ENCODE measurements around the gene STPG2.
"Not testable (repeated sequence)": the region's sequence is repeated elsewhere in the genome, so short reads cannot be mapped to it uniquely, and the experiment has no call there.

The STPG2 gene

DNA sequence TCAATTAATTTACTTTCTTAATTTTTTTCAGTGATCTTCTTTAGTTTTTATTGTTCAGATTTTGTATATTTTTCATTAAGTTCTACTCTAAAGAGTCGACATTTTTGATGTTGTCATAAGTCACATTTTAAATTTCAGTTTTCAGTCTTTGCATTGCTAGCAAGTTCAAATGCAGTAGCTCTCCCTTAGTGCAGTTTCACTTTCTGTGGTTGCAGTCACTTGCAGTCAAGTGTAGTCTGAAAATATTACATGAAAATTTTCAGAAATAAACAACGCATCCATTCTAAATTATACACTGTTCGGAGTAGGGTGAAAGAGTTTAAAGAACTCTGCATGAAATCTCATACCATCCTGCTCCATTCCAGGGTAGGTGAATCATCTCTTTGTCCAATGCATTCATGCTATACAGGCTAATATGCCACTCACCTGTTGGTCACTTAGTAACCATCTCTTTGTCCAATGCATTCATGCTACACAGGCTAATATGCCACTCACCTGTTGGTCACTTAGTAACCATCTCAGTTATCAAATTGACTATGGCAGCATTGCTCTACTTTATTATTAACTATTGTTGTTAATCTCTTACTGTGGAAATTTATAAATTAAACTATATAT lies 356.9 kb downstream of the STPG2 start:
- no peak for DNase-seq

DNA sequence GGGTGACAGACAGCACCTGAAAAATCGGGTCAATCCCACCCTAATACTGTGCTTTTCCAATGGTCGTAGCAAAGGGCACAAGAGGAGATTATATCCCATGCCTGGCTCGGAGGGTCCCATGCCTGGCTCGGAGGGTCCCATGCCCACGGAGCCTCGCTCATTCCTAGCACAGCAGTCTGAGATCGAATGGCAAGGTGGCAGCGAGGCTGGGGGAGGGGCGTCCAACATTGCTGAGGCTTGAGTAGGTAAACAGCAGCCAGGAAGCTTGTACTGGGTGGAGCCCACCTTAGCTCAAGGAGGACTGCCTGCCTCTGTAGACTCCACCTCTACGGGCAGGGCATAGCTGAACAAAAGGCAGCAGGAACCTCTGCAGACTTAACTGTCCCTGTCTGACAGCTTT lies 365.1 kb downstream of the STPG2 start:
- no peak for DNase-seq

DNA sequence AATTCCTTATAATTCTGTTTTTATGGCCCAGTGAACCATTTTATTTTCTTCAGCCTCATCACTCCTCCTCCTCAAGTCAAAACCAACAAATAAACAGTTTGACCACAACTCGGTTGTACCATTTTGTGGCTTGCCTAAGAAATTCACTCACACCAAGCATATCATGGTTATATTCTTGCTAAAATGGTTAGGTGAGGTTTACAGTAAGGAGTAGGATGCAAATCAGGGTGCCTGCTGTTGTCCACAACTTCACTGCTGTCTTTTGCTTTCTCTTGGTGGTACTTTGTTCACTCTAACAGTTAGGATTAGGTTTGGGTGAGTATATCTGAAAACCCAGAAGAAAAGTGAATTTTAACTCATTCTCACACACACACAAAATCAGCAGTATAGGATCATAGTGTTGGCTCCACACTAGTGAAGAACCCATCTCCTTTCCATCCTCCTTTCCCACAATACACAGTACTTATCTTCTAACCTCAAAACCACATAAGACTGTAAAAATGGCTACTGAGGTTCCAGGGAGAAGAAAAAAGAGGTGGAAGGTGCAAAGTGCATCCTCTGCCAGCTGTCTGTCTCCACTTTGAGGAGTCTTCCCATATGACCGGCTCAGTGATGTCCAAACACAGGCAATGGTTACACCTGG lies 368.8 kb downstream of the STPG2 start:
- DNase-seq = no peak

DNA sequence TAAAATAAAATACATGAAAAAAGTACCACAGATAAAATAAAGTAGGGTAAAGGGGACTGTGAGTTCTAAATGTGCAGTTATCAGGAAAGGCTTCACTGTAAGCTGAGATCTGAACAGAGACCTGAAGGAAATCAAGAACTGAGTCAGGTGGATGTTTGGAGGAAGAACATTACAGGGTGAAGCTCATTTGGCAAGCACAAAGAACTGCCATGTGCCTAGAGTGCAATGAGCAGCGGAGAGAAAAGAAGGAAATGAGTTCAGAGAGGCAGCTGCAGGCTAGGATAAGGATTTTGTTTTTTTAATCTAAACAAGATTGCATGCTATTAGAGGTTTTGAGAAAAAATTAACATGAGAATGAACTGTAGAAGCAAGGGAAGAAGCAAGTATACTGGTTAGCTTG lies 373.1 kb downstream of the STPG2 start:
- DNase-seq = no peak

DNA sequence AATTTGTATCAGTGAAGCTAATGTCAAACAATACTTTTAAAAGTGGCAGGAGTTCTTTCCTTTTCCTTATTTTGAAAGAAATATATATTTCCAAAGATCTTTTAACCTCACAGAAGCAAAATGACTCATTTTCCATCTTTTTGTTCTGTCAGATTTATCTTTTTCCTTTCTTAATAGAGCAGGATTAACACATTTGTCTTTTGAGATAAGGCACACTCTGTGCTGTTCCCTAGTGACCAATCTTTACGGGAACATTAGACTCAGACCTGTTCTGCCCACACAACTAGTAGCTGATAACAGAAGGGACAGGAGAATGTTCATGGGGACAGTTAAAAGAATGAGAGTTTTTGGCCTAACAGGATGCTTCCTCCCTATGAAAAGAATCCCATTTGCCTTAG lies 381.2 kb downstream of the STPG2 start:
- DNase-seq = no peak

DNA sequence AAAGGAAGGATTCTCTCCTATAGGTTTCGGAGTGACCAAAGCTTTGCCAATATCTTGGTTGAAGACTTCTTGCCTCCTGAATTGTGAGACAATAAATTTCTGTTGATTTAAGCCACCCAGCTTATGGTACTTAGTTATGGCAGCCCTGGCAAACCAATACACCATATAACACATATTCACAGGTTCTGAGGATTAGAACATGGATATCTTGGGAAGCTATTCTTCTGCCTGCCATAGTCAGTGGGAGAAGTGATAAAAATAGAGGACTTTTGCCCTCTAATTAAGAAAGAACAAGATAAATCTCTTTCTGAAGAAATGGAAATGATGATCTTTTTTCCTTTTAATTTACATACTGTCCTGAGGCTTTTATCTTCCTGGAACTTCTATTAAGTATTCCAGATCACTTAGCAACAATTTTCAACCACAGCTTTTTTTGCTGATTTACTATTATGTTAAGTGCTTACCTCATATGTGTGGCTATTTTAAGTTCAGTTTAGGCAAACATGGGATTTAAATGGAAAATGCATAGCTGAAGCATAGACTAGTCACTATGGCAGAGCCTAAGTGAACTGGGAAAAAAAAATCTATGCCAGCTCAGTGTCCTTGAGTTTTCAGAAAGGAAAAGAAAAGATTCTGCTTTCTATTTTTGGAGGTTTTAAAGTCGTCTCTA lies 381.7 kb downstream of the STPG2 start:
- no peak for DNase-seq

DNA sequence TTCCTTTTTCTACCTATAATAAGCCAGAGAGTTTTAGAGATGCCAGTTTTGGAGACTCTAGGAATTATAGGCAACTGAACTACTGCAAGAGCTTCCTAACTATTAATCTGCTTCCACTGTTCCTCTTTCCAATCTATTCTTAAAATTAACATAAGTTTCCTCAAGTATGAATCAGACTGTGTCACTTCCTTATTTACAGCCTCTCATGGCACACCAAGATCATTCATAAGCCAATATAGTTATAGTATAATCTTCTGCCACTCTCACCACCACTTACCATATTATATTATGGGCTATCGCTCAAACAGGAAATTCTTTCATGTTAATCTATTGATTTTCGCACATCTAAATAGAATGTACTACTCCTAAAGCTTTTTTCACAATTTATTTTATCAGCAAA lies 383.5 kb downstream of the STPG2 start:
- DNase-seq = no peak

DNA sequence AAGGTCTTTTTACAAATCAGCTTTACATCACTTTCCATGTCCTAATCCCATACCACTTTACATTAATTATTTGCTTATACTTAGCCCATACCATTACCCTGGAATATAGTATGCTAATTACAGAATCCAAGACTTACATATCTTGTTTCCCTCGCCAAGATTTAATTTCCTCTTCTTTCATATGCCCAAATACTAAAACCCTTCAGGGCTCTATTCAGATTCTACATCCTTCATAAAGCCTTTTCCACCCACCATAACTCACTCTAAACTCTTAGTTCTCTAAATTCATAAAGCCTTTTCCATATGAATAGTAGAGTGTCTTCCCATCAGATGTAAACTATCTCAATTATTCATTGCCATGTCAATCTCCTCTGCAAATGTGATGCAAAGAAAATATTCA lies 390.7 kb downstream of the STPG2 start:
- no peak for DNase-seq

DNA sequence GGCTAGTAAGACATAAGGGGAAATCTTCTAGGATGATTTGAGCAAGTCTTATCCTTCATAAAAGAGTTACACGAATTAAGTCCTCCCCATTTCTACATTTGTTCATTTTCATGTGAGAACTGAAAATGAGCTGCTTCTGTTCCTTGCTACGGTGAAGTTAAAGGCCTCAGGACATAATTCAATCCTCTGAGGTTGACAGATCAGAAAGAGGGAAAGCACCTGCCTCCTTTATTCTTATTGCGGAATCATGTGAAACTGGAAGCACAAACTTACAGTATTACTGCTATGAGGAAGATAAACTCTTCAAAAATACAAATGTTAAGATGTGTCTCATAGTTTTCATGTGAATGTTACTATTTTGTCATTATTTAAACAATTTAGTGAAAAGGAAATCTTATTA lies 395.3 kb downstream of the STPG2 start:
- DNase-seq = no peak

DNA sequence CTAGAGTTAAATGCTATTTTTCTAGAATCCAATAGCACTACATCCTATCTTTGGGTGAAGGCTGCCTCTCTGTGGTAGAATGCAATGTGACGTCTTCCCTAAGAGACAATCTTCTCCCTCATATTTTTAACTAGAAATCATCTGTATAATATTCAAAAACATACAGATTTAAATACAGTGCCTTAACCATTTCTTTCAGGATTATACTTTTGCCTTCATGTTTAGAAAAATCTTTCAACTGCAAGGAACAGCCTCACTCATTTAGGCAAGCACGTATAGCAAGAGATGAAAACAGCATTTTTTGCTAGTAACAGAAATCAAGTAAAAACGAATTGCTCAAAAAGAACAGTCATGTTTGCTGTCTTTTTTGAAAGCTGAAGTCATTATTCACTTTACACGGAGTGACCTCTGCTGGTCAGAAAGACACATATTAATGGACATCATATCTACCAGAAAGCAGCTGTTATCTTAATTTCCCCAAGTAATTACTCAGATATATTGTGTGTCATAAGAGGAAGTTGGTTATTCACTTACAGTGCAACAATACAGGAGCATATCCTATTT lies 422.3 kb downstream of the STPG2 start:
- DNase-seq = no peak

DNA sequence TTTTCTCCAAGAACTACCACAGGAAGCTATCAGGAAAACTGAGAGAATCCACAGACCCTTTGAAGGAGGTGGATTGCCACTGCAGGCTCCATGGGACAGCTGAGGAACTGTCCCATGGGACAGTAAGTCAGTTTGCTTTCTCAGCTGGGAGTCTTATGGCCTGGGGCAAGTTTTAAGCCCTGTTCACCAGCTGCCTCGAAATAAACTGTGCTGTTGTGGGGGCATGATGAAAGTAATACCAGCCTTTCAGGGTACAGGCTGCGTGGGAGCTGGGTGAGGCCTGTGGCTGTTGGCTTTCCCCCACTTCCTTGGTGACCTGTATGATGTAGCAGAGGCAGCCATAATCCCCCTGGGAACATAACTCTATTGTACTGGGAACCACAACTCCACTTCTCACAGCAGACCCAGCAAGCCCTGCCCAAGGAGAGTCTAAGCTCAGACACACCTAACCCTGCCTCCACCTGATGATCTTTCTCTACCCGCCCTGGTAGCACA lies 452.1 kb downstream of the STPG2 start:
- no peak for DNase-seq

DNA sequence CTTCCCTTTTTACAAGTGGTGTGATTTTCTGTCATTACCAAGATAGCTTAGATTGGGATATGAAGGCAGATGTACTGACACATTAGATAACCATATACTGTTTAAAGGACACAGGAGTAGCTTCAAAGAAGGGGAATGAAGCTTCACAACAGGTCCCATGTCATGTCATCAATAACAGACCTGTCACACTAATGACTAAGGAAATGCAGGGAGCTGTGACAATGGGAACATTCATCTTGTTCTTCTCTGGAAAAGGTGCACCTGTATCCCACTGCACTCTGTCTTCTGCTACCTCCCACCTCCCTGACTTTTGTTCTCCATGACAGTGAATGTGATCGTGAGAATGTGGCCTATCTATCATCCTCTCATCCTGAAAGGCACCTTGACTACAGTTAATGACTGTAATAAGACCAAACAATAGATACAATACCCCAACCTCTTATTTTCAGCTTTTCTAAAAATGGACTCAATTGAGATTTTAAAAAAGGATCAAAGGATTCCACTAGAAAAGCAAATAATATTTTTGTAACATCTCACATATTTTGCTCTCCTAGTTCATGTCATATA lies 472.5 kb downstream of the STPG2 start:
- no peak for DNase-seq

DNA sequence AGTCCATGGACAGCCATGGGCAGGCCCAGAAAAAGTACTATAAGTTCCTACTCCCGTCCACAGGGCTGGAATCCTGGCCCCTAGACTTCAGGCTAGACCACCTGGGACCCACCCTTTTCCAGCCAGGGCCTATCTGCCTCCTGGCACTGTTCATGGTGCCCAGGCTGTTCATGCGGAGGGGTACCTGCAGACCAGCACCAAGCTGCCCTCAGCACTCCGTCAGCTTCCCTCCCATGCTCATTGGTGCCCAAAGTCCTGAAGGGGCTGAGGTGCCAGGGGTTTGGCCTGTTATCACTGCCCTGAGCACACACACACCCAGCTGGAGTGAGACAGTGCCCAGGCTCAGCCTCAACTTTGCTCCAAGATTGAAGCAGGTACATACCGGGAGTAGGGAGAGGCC lies 477.7 kb downstream of the STPG2 start:
- DNase-seq = no peak

DNA sequence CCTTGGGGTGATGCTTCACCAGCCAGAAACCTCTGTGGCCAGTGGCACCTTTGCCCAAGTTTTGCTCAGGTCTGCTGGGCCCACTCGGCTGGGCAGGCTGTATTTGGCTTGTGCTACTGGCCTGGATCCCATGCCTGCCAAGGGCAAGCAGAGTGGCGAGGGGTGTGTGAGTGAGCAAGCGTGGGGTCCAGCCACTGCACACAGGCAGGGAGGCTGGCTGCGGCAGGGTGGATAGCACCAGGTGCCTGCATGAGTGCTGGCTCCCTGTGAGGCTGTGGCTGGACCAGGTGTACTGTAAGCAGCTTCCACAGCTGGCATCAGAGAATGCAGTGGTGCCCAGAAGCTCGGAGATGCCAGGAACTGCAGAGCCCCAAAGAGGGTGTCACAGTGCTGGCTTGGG lies 478.5 kb downstream of the STPG2 start:
- DNase-seq = no peak

DNA sequence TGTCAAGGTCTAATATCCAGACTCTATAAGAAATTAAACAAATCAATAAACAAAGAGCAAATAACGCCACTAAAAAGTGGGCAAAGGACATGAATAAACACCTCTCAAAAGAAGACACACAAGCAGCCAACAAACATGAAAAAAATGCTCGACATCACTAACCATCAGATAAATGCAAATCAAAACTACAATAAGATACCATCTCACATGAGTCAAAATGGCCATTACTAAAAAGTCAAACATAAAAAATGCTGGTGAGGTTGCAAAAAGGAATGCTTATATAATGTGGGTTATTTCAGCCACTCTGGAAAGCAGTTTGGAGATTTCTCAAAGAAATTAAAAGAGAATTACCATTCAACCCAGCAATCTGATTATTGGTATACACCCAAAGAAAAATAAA lies 481.1 kb downstream of the STPG2 start:
- DNase-seq = no peak

DNA sequence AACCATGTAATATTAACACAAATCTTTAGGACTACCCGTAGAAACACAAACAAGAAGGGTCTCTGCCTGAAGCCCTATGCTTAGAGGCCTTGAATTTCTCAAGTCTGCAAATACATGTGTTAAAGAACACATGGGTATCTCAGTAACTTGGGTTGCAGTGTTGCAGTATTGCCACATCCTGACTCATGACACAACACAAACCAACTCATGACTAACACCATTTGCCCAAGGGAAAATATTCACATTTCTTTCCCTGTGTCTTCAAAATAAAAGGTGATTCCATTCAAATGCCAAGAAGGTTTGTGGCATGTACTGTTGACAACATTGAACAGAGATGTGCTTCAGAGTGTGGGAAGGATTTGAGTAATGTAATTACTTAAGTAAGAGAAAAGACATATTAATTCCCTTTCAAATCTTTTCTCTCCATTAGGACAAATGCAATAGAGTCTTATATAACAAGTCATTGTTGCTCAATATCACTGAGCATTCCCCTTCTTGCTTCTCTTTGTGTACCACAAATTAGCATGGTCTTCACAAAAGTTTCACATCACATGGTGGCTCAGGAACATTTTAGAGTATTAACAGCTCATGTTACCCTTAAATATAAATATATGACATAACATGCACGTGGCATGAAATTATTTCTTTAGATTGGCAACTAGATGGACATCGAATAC lies 487.1 kb downstream of the STPG2 start:
- DNase-seq = no peak

DNA sequence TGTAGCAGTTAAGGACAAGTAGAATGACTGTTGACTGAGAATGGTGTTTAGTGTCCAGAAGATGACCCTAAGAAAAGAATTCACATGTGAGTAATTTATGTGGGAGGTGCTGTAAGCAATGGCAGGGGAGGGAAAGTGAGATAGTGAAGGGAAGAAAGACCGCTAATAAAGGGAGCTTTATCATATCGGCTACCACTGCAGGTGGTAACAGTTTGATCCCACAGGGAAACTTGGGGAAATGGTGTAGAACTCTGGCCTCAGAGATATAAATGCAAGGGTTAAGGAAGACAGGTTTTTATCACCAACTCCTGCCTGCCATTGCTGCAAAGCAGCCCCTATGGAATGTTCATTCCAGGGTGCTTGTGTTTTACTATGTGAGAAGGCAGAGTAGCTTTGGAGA lies 489.6 kb downstream of the STPG2 start:
- DNase-seq = no peak

DNA sequence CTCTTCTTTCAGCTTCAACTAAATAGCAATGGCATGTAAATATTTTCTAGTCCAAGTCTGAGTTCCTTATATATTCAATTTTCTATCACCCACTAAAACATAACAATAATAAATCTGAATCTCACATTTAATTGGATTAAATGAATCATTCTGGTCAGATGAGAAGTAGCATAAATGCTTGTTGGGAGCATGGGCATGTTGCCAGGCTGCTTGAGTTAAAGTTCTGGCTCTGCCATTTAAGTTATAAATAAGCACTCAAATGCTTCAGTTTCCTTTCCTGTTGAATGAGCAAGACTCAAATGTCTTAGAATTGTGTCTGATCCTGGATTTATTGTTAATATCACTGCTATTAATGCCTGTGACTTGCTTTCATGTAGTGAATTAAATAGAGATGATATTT lies 496.3 kb downstream of the STPG2 start:
- DNase-seq = no peak

DNA sequence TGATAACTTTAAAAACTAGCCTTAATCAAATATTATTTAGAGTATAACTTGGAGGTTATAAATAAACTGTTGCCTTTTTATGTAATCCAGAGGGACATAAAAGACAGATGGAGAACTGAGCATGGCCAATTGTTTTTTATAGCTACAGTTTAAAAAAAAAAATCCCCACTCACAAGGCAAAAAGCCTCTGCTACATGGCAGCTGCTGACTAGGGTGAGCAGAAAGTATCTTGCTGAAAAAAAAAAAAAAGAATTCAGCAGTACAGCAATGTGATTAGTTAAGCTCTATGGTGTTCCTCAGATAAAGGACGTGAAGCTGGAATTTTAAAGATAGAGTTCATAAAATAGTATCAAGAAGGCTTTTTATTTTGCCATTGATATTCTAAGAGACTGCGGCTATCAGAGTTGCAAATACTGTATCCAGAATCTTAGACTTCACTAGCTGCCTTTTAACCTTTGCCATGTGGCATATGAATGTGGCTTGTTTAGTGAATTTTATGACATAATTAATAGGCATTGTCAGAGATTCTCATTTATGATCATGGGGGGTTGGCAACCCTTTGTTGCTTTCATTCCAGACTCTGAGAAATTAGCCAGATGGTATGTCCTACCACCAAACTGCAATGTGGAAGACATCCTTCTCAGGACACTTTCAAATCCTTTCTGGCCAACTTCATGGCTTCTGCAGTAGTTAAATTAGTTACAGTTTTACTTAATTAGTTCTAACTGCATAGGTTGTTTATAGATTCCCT lies 498.0 kb downstream of the STPG2 start:
- DNase-seq = no peak

DNA sequence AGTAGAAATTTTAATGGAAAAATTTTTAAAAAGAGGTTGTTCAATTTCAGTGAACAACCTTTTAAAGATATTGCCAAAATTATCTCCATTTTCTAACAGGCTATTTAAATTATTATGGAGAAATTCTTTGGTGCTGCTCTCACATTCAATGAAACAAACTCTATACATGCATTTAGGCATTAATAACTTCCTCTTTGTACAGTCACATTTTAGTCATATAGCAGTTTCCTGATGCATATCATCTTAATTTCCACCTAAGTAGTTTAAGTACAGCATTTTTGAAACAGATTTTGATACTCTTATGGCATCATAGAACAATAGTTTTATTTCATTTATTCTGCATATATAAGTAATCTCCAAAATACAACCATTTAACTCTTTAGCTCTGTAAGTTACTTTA lies 500.1 kb downstream of the STPG2 start:
- DNase-seq = no peak

DNA sequence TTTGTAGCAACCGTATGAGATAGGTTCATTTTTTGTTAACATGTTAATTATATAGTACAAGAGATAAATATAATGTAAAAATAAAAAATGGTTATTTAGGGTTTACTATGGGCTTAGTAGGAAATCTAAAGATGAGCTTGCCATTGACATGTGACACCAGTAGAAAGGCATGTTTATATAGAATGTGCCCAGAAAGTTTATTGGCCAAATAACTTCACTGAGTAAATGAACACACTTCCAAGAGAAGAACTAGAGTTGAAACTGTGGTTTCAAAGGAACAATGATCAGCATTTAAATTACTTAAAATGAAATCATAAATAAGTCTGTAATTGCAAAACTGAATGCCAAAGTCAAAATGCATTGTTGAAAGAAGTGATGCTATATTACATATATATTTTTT lies 503.3 kb downstream of the STPG2 start:
- DNase-seq = no peak

DNA sequence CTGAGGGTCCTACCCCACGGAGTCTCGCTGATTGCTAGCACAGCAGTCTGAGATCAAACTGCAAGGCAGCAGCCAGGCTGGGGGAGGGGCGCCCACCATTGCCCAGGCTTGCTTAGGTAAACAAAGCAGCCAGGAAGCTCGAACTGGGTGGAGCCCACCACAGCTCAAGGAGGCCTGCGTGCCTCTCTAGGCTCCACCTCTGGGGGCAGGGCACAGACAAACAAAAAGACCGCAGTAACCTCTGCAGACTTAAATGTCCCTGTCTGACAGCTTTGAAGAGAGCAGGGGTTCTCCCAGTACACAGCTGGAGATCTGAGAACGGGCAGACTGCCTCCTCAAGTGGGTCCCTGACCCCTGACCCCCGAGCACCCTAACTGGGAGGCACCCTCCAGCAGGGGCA lies 509.4 kb downstream of the STPG2 start:
- DNase-seq = not testable (repeated sequence)
